ENCODE results near the gene EFNA5.
"Not testable (repeated sequence)": the region's sequence is repeated elsewhere in the genome, so short reads cannot be mapped to it uniquely, and the experiment has no call there.

The EFNA5 gene

GRCh38 chr5:107356891-107357290 is 313.8 kb downstream of the EFNA5 start:
- no peak for DNase-seq

GRCh38 chr5:107352576-107352975 is 318.2 kb downstream of the EFNA5 start:
- no peak for DNase-seq

GRCh38 chr5:107346580-107346979 is 324.2 kb downstream of the EFNA5 start:
- DNase-seq: not testable (repeated sequence)

GRCh38 chr5:107342371-107342770 is 328.4 kb downstream of the EFNA5 start:
- no peak for DNase-seq

- DNase-seq: no peak
Measured at GRCh38 chr5:107341376-107342084, 329.2 kb downstream of the EFNA5 start.

GRCh38 chr5:107340631-107341030 is 330.1 kb downstream of the EFNA5 start:
- DNase-seq: no peak

- DNase-seq: no peak
Measured at GRCh38 chr5:107338335-107338734, 332.4 kb downstream of the EFNA5 start.

- no peak for DNase-seq
Measured at GRCh38 chr5:107337281-107337680, 333.5 kb downstream of the EFNA5 start.

GRCh38 chr5:107331882-107332281 is 338.9 kb downstream of the EFNA5 start:
- DNase-seq: no peak

GRCh38 chr5:107331312-107331711 is 339.4 kb downstream of the EFNA5 start:
- no peak for DNase-seq

- DNase-seq: no peak
Measured at GRCh38 chr5:107330903-107331302, 339.8 kb downstream of the EFNA5 start.

- no peak for DNase-seq
Measured at GRCh38 chr5:107329850-107330249, 340.9 kb downstream of the EFNA5 start.

Measured in activated CD4-positive, alpha-beta T cell treated with anti-CD3 and anti-CD28 coated beads for 1 hour (primary cell).